Natural killer cell (primary cell): Measurements from ENCODE around the gene FLT1. TPM values are rescaled to one million over a fixed set of nuclear protein-coding genes. Genes with fewer than 3 reads are reported as not detected.

Experiments used
- ATAC-seq, 3 donors: fragments of 150-1000 bp in 2 of 3; fragments of 200-7000 bp in 1 of 3; cut with Tn5 transposase; 1 replicate in 1 of 3; 2 replicates in 2 of 3; pipeline ENCODE4 v1.10.0; 2021; ENCODE audit warnings: mild to moderate bottlenecking in 2 of 3, moderate library complexity in 2 of 3
- DNase-seq, 2 donors: peaks; one replicate each; pipeline versions ENCODE4 v3.0.0 to v3.0.0-alpha.2; 2013 to 2021; ENCODE audit warnings: mixed read lengths in 1 of 2
- H3K27ac ChIP-seq: one replicate; pipeline ENCODE4 v1.5.1; 2013; ENCODE audit warnings: mild to moderate bottlenecking, low read length
- H3K27me3 ChIP-seq: one replicate; pipeline ENCODE4 v1.6.1; 2013; ENCODE audit warnings: low read length; ENCODE audit not compliant: control insufficient read depth, insufficient read depth
- H3K36me3 ChIP-seq: one replicate; pipeline ENCODE4 v1.6.1; 2013; ENCODE audit warnings: low read length; ENCODE audit not compliant: control insufficient read depth, insufficient read depth
- H3K4me1 ChIP-seq: one replicate; pipeline ENCODE4 v1.6.1; 2013; ENCODE audit warnings: low read length; ENCODE audit not compliant: control insufficient read depth, insufficient read depth
- H3K4me3 ChIP-seq: one replicate; pipeline ENCODE4 v1.5.1; 2013; ENCODE audit warnings: low read length
- H3K9me3 ChIP-seq: one replicate; pipeline ENCODE4 v1.6.1; 2013; ENCODE audit warnings: low read length; ENCODE audit not compliant: control insufficient read depth, insufficient read depth
- H3K27ac Mint-ChIP-seq, 2 donors: one replicate each; pipeline ENCODE4 v1.8.0; 2022; ENCODE audit warnings: mild to moderate bottlenecking in 2 of 2, mixed read lengths in 2 of 2, moderate library complexity in 1 of 2
- H3K27me3 Mint-ChIP-seq, 2 donors: one replicate each; pipeline ENCODE4 v1.8.0; 2022; ENCODE audit warnings: low read depth in 2 of 2, mixed read lengths in 2 of 2
- H3K36me3 Mint-ChIP-seq: one replicate; pipeline ENCODE4 v1.8.0; 2022; ENCODE audit warnings: mixed read lengths
- H3K4me1 Mint-ChIP-seq, 2 donors: one replicate each; pipeline ENCODE4 v1.8.0; 2022; ENCODE audit warnings: mixed read lengths in 2 of 2
- H3K4me3 Mint-ChIP-seq: one replicate; pipeline ENCODE4 v1.8.0; 2022; ENCODE audit warnings: mild to moderate bottlenecking, moderate library complexity, mixed read lengths
- H3K9me3 Mint-ChIP-seq, 2 donors: one replicate each; pipeline ENCODE4 v1.8.0; 2022; ENCODE audit warnings: mixed read lengths in 2 of 2
- CTCF ChIP-seq: fragments of 200-600 bp; IDR thresholded peaks from one replicate; pipeline ENCODE4 v1.8.0; 2022; ENCODE audit warnings: antibody characterized with exemption
- whole genome bisulfite sequencing: methylation state at CpG from one replicate; pipeline ENCODE4 v1.1.7; 2013; ENCODE audit warnings: missing lambda C conversion rate; ENCODE audit not compliant: insufficient coverage; 5-methylcytosine and 5-hydroxymethylcytosine counted together
- intact Hi-C: fragments of 100-400 bp; cut with micrococcal nuclease; formaldehyde crosslinking; loops from one replicate; pipeline ENCODE4 v1.14.2; 2022
- total RNA-seq, 4 donors: library from RNA; stranded (reverse); fragments of 120-200 nt in 1 of 4; gene quantifications; one replicate each; pipeline versions ENCODE4 v1.2.3 to v1.2.4, GENCODE V29; 2013 to 2022

Gene FLT1
- total RNA-seq, 3 donors from 2014 or later (not counting 1 experiment from before 2014, with no cell fraction given): 0.05 to 0.43 (median 0.07) TPM

DNA sequence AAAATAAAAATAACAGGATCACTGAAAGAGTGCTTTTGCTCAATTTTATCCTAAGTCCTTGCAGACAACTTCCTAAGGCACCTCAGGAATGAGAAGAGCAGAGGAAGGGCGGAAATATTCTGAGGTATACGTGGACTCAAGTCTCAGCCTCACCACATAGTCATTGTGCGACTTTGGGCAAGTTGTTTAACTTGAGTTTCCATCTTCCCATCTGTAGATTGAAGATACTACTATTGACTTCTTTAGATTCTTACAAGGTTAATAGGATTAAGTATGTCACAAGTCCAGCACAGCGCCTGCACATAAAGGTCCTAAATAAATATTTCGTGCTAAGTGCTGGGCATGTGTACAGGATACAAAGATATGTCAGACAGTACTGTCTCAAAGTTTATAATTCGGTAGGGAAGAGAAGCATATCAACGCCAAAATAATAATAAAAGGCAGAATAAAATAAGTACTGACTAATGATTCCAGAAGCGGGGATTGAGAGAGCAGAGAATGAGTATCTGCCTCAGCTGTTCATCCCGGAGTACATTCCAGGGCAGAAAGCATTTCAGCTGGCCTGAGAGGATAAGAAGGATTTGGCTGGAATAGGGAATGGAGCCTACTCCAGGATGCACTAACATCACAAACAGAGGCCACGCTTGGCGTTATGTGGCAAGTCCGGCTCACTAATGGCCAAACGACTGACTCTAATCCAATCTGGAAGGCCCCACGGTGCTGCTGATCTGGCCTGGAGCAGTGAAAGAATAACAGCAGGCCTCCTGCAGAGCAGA lies 139.7 kb downstream of the FLT1 start:
- peaks cover 34 to 45% of the 10 kb centered on the region in 2 donors for H3K4me1 Mint-ChIP-seq
- 94% methylated on average over 14 of the region's 14 CpGs for WGBS
- H3K9me3 ChIP-seq: no peaks in the 10 kb centered on the region
- DNase-seq (no peak), ATAC-seq (no peak)
- no peaks in the 10 kb centered on the region for H3K27me3 ChIP-seq
- H3K4me1 ChIP-seq: peaks cover 23% of the 10 kb centered on the region
- H3K27ac ChIP-seq: no peak overlapping the region
- peak overlapping the region in 1 of 2 donors; percentile 86 for H3K27ac Mint-ChIP-seq
- no peak overlapping the region for H3K4me3 ChIP-seq
- no peaks in the 10 kb centered on the region for H3K9me3 Mint-ChIP-seq
- H3K27me3 Mint-ChIP-seq: no peaks in the 10 kb centered on the region
- intact Hi-C loops: no loop called here
- H3K36me3 ChIP-seq: no peaks in the 10 kb centered on the region
- TF ChIP-seq CTCF: no peak
- H3K4me3 Mint-ChIP-seq: no peak overlapping the region
- H3K36me3 Mint-ChIP-seq: no peaks in the 10 kb centered on the region

DNA sequence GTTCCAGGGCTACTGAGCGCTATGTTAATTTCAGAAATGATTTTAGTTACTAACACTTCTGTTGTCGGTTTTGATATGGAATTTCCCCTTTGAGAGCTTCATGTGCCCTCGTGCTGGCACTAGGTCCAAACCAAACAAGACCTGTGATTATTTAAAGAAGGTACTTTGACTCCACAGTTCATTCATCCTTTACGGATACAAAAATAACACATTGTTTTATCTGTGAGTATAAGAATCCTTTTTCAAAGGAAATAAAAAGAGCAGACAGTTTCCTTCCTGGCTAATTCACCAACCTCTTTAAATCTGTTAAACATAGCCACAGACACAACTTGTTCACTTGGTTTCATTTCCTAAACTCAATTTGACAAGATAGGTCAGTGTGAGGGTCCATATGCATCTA lies 141.2 kb downstream of the FLT1 start:
- Histone ChIP-seq H3K27me3 (no peaks in the 10 kb centered on the region), H3K4me3 (no peak overlapping the region), H3K36me3 (no peaks in the 10 kb centered on the region), H3K27ac (no peak overlapping the region), H3K9me3 (no peaks in the 10 kb centered on the region), H3K4me1 (peaks cover 23% of the 10 kb centered on the region)
- 37% methylated on average over 4 of the region's 4 CpGs for WGBS
- intact Hi-C loops: no loop called here
- Mint-ChIP-seq H3K9me3 (no peaks in the 10 kb centered on the region), H3K27ac (peak overlapping the region in 1 of 2 donors; percentile 66), H3K4me3 (no peak overlapping the region), H3K27me3 (no peaks in the 10 kb centered on the region), H3K4me1 (peaks cover 34 to 43% of the 10 kb centered on the region in 2 donors), H3K36me3 (no peaks in the 10 kb centered on the region)
- DNase-seq (no peak), ATAC-seq (peak; percentile 16 to 47 (median 30))
- TF ChIP-seq CTCF: no peak

DNA sequence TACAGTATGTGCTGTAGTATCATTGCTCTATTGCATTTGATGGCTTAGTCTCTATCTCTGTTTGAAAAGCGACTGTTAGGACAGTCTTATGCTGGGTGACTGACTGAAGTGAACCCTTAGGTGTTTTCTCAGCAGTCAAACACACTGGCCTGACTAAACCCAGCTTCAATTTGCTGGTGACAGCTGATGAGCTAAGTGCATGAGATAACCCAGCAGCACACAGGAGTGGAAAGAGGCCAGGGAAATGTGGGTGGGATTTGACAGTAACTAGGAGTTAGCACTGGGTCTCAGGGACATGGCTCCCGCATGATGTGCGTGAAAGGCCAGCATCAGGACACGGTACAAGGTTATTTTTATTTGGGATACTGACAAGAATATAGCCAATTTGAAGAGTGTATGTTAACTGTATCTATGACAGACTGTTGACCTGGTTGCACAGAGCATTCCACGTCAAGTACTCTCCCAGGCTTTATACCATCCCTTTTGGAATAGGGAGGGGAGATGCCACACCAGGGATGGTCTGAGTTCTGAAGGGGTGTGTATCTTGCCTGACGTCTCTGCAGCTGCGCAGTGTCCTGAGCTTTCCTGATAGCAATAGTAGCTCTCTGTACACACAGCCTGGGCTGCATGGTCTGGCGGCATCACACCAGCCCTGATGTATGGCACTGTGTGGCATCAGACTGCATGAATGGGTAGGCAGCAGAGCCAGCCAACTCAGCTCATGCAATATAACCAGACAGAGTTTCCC lies 144.8 kb downstream of the FLT1 start:
- H3K9me3 ChIP-seq: no peaks in the 10 kb centered on the region
- H3K4me1 ChIP-seq: peaks cover 6% of the 10 kb centered on the region
- H3K4me3 ChIP-seq: no peak overlapping the region
- no peak overlapping the region for H3K4me3 Mint-ChIP-seq
- H3K27me3 Mint-ChIP-seq: peaks cover 6 to 19% of the 10 kb centered on the region in 2 donors
- H3K27ac ChIP-seq: no peak overlapping the region
- no peak for DNase-seq
- intact Hi-C loops: no loop called here
- TF ChIP-seq CTCF: no peak
- H3K9me3 Mint-ChIP-seq: no peaks in the 10 kb centered on the region
- H3K36me3 ChIP-seq: no peaks in the 10 kb centered on the region
- no peaks in the 10 kb centered on the region for H3K36me3 Mint-ChIP-seq
- H3K27me3 ChIP-seq: no peaks in the 10 kb centered on the region
- H3K27ac Mint-ChIP-seq: no peak overlapping the region
- H3K4me1 Mint-ChIP-seq: peaks cover 16 to 21% of the 10 kb centered on the region in 2 donors
- ATAC-seq: no peak
- 93% methylated on average over 8 of the region's 8 CpGs for WGBS
